Measurements from ENCODE around the gene ZBTB20.

ZBTB20 gene

GRCh38 chr3:114800272-114801031 is 346.6 kb downstream of the ZBTB20 start:
- no peak for ATAC-seq
- TF ChIP-seq ZNF70 (CRISPR knock-in tag; IDR thresholded peaks at IDR 0.05) (no peak), ESRRG (CRISPR knock-in tag; IDR thresholded peaks at IDR 0.05) (no peak), ZC3H10 (CRISPR knock-in tag; IDR thresholded peaks at IDR 0.05) (no peak), ISL1 (CRISPR knock-in tag; IDR thresholded peaks at IDR 0.05) (no peak), RARB (CRISPR knock-in tag; IDR thresholded peaks at IDR 0.05) (no peak), ARNTL (CRISPR knock-in tag; IDR thresholded peaks at IDR 0.05; ENCODE audit: borderline replicate concordance, low read depth) (no peak), TSHZ2 (CRISPR knock-in tag; IDR thresholded peaks at IDR 0.05) (no peak), ZFP3 (CRISPR knock-in tag; IDR thresholded peaks at IDR 0.05) (no peak), ZNF565 (CRISPR knock-in tag; conservative IDR thresholded peaks at IDR 0.05; ENCODE audit: low read depth) (no peak), CREB5 (CRISPR knock-in tag; IDR thresholded peaks at IDR 0.05; ENCODE audit: low read depth) (no peak), GLIS3 (CRISPR knock-in tag; IDR thresholded peaks at IDR 0.05) (no peak), OSR1 (CRISPR knock-in tag; IDR thresholded peaks at IDR 0.05) (no peak), ZFP30 (CRISPR knock-in tag; IDR thresholded peaks at IDR 0.05) (no peak), CSRNP3 (CRISPR knock-in tag; IDR thresholded peaks at IDR 0.05) (no peak), POU6F1 (CRISPR knock-in tag; IDR thresholded peaks at IDR 0.05; ENCODE audit: borderline replicate concordance, low read depth) (no peak)

- no peak for ATAC-seq
- TF ChIP-seq SNAI2 (CRISPR knock-in tag; IDR thresholded peaks at IDR 0.05) (no peak), ZC3H10 (CRISPR knock-in tag; IDR thresholded peaks at IDR 0.05) (no peak), ISL1 (CRISPR knock-in tag; IDR thresholded peaks at IDR 0.05) (no peak), ESRRG (CRISPR knock-in tag; IDR thresholded peaks at IDR 0.05) (no peak), ZNF70 (CRISPR knock-in tag; IDR thresholded peaks at IDR 0.05) (no peak), ARNTL (CRISPR knock-in tag; IDR thresholded peaks at IDR 0.05; ENCODE audit: borderline replicate concordance, low read depth) (no peak), ZNF565 (CRISPR knock-in tag; conservative IDR thresholded peaks at IDR 0.05; ENCODE audit: low read depth) (no peak), RARB (CRISPR knock-in tag; IDR thresholded peaks at IDR 0.05) (no peak), TCF4 (CRISPR knock-in tag; IDR thresholded peaks at IDR 0.05; ENCODE audit: borderline replicate concordance) (no peak)
Measured at GRCh38 chr3:114799816-114800215, 347.3 kb downstream of the ZBTB20 start.

- no peak for TF ChIP-seq CSDC2 (CRISPR knock-in tag; IDR thresholded peaks at IDR 0.05)
- no peak for TF ChIP-seq TSHZ2 (CRISPR knock-in tag; IDR thresholded peaks at IDR 0.05)
- TF ChIP-seq BACH2 (CRISPR knock-in tag; IDR thresholded peaks at IDR 0.05; ENCODE audit: borderline replicate concordance): no peak
- TF ChIP-seq OSR1 (CRISPR knock-in tag; IDR thresholded peaks at IDR 0.05): no peak
- no peak for TF ChIP-seq SNAI2 (CRISPR knock-in tag; IDR thresholded peaks at IDR 0.05)
- no peak for TF ChIP-seq ZNF70 (CRISPR knock-in tag; IDR thresholded peaks at IDR 0.05)
- TF ChIP-seq ZNF8 (CRISPR knock-in tag; IDR thresholded peaks at IDR 0.05): no peak
- no peak for TF ChIP-seq TCF4 (CRISPR knock-in tag; IDR thresholded peaks at IDR 0.05; ENCODE audit: borderline replicate concordance)
- TF ChIP-seq ARNTL (CRISPR knock-in tag; IDR thresholded peaks at IDR 0.05; ENCODE audit: borderline replicate concordance, low read depth): no peak
- no peak for TF ChIP-seq ISL1 (CRISPR knock-in tag; IDR thresholded peaks at IDR 0.05)
- no peak for TF ChIP-seq TOX (CRISPR knock-in tag; IDR thresholded peaks at IDR 0.05; ENCODE audit: borderline replicate concordance)
- no peak for TF ChIP-seq ZNF565 (CRISPR knock-in tag; conservative IDR thresholded peaks at IDR 0.05; ENCODE audit: low read depth)
- no peak for TF ChIP-seq POU6F1 (CRISPR knock-in tag; IDR thresholded peaks at IDR 0.05; ENCODE audit: borderline replicate concordance, low read depth)
- no peak for TF ChIP-seq ZFP30 (CRISPR knock-in tag; IDR thresholded peaks at IDR 0.05)
- no peak for TF ChIP-seq ZC3H10 (CRISPR knock-in tag; IDR thresholded peaks at IDR 0.05)
- TF ChIP-seq GLIS3 (CRISPR knock-in tag; IDR thresholded peaks at IDR 0.05): no peak
- no peak for ATAC-seq
Measured at GRCh38 chr3:114796796-114797195, 350.3 kb downstream of the ZBTB20 start.

Measured in SK-N-SH treated with all-trans-retinoic acid at 6 μM for 48 hours (cell line).